HuH-7 (cell line): ENCODE measurements around the gene RAPH1.

Source experiments
- DNase-seq: peaks from one replicate; pipeline ENCODE4 v3.0.0; 2011; ENCODE audit warnings: low spot score

RAPH1 gene

DNA sequence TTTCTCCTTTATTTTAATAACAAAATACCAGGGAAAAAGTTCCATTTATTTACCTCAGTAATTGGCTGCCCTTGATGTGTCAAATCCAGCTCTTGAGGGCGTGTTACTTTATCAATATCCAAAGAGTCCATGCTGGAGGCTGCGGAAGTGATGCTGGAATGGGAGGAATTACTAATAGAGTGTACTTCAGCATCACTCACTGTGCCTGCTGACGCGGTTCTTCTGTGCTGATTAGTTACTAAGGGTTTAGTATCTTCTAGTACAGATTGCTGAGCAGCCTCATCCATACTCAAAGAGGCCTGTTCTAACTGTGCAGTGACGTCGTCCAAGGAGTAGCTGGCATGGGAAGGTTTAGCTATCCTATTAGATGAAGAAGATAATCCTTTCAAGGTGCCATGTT lies 45.6 kb downstream of the RAPH1 start:
- DNase-seq = no peak

- DNase-seq = peak; percentile 11
These were observed 50.6 kb downstream of the RAPH1 start for GRCh38 chr2:203484266-203485112.

- no peak for DNase-seq
These were observed 54.5 kb downstream of the RAPH1 start for GRCh38 chr2:203480623-203481022.

DNA sequence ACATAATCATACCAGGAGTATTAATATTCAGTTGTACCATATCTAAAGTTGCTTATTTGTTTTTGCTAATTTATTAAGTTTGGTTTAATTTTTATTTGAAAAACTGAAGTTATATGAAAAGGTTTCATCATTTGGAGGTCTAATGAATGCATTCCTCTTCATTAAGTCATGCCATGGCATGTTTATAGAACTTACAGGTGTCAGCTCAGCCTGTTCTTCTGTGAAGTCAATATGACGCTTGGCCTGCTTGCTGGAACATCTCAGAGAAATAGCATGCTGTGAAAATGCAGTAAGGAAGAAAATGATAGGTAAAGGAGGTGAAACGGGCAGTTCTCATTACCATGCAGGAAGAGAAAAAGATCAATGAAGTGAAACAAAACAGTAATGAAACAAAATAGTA lies 58.2 kb downstream of the RAPH1 start:
- DNase-seq = no peak

- no peak for DNase-seq
These were observed 63.8 kb downstream of the RAPH1 start for GRCh38 chr2:203471323-203471722.

DNA sequence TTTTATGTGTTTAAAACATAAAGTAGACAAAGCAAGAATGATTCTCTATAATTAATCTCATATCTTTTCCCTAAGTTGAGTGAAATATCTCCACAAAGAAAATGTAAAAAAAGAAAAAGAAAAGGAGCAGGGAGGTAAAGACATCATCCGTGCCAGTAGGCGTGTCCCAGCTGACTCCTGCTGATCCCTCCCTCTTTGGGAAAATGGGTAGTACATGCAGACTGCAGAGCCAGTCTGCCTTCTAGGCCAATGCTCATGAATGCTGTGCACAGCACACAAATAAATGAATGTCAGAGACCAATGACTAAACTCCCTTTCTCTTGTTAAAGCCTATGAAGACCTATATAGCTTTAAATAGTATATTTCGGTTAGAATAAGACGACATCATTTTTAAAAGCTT lies 64.7 kb downstream of the RAPH1 start:
- DNase-seq = no peak

GRCh38 chr2:203469546-203469945 lies 65.6 kb downstream of the RAPH1 start:
- no peak for DNase-seq

GRCh38 chr2:203463266-203463678 lies 71.8 kb downstream of the RAPH1 start:
- DNase-seq = no peak

GRCh38 chr2:203462308-203462707 lies 72.8 kb downstream of the RAPH1 start:
- no peak for DNase-seq

- no peak for DNase-seq
These were observed 73.4 kb downstream of the RAPH1 start for GRCh38 chr2:203461746-203462145.

DNA sequence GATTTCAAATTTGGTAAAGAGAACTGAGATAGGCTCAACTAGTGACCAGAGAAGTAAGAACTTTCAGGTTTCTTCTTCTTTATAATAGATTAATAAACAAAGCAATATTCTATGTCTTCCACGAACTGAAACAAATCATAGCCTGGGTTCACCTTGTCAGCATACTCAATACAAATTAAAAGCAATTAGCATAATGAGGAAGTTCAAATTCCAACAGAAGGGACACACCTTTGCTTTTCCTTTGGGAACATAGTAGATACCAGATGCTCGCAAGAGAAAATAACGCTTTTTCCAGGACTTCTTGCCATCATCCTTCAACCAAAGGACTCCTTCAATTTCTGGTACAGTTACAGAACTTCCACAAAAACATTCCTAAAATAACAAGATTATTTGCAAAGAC lies 79.9 kb downstream of the RAPH1 start:
- DNase-seq = no peak

DNA sequence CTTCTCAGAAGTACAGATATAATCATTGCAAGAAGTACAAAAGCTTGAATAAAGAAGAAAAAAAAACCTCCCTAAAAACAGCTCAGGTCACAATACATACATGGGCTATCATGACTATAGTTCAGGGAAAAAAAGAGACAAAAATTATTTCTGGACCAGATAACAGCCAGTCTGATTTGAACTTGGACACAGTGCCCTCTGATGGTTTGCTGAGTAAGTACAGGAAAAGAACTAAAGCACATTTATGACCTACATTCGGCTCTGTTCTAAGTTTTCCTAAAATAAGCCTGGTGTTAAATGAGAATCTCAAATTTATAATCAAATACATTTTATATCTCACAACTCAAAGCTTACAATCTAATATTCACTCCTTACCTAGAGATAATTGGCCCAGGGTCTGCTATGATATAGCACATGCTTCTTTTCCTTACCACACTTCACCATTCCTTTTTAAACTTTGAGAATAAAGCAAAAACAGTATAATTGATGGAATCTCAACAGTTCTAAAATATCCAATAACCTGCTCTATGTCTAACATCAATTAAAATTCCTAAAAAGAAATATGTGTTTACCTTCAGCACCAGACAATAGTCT lies 81.1 kb downstream of the RAPH1 start:
- DNase-seq = no peak

GRCh38 chr2:203451689-203452088 lies 83.4 kb downstream of the RAPH1 start:
- DNase-seq = no peak

GRCh38 chr2:203451011-203451410 lies 84.1 kb downstream of the RAPH1 start:
- no peak for DNase-seq

GRCh38 chr2:203450561-203450960 lies 84.5 kb downstream of the RAPH1 start:
- DNase-seq = no peak

DNA sequence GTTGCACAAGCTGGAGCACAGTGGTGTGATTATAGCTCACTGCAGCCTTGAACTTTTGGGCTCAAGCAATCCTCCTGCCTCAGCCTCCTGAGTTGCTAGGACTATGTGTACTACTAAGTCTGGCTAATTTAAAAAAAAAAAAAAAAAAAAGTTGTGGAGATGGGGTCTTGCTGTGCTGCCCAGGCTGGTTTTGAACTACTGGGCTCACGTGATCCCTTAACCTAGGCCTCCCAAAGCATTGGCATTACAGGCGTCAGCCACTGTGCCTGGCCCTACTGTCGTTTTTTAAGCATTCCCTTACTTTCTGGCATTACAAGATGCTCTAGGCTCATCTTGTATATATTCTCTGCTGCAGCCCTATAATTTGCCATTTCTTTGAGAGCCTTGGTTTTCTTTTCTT lies 88.3 kb downstream of the RAPH1 start:
- no peak for DNase-seq

DNA sequence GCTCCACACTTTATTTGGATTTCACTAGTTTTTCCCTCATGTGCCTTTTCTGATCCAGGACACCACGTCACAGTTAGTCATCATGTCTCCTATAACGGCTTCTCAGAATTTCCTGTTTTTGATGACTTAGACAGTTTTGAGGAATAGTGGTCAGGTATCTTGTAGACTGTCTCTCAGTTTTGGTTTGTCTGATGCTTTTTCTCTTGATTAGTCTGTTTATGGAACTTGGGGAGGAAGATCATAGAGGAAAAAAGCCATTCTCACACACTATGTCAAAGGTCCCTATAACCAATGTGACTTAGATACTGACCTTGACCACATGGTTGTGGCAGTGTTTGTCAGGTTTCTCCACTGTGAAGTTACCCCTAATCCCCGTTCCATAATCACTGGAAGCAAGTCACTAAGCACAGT lies 89.0 kb downstream of the RAPH1 start:
- DNase-seq = no peak

DNA sequence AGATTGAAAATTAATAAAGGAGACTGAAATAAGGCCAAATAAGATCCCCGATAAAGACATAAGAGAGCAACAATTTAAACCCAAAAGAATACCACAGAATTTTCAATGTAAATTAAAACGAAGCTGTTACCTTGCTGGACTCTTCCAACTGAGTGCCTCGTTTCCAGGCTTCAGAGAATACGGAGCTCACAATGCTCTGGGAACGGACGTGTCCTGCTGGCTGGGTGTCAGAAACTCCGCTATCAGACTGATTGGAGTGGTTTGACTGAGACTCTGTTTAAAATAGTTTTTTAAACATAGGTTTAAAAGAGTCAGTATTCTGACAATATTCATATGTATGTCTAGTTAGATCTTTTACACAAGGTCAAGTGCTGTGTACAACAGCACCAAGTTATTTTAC lies 90.4 kb downstream of the RAPH1 start:
- DNase-seq = no peak

DNA sequence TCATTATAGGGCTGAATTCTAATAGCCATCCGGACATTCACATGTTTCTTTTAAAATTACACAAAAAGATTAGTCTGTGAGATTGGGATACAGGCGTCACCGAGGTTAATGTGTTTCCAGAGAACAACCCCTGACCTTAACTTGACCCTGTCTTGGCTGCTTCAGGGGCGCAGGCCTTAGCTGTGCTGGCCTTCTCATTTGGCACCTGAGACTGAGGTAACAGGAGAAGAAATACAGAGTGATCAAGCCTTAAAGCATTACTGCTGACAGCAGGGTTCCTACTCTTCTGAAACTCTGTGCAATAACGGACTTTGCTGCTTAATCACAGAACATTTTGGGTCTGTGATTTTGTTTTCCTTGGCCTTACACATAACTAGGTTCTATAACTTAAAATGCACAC lies 92.6 kb downstream of the RAPH1 start:
- no peak for DNase-seq

DNA sequence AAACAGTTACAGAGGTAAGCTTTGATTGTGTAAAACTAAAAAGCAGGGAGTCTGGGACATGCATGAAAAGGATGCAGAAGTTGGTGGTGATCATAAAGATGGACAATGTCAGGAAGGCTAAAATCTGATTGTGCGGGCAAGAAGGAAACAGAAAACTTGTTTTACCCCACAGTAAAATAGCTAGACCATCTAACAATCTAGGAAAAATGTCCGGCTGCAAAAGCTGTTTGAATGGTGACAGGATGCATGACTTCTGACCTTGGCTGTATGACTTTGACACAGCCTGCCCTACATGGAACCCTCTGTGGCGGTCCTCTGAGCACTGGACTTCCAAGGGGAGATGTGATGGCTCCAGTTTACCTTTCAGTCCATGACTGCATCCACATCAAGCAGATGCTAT lies 93.6 kb downstream of the RAPH1 start:
- no peak for DNase-seq

DNA sequence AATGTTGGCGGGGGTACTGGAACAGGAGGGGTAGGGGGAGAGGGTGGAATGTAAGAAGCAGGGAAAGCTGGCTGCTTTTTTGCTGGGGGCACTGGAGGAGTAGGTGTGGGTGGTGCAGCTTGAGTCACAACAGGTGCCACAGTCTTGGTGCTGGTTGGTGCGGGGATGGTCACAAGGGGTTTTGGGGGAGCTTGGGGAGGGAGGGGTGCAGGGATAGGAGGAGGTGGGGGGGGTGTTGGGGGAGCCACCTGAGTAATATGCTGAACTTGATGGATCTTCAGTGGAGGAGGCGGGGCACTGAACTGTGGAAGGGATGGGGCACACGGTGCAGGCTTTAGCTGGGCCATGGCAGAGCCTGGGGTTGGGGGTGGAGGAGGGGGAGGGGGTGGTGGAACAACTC lies 94.4 kb downstream of the RAPH1 start:
- no peak for DNase-seq

- no peak for DNase-seq
These were observed 96.6 kb downstream of the RAPH1 start for GRCh38 chr2:203438528-203438927.

GRCh38 chr2:203437511-203437910 lies 97.6 kb downstream of the RAPH1 start:
- no peak for DNase-seq

GRCh38 chr2:203436496-203436895 lies 98.6 kb downstream of the RAPH1 start:
- no peak for DNase-seq
